Activated T-cell treated with anti-CD3 and anti-CD28 coated beads, Interleukin-2, amount 50 U/mL, for 72 hours (primary cell): ENCODE measurements around the gene KCNT2. TPM values are rescaled to one million over a fixed set of nuclear protein-coding genes. Genes with fewer than 3 reads are reported as not detected.

Source experiments
- ATAC-seq, 2 donors: fragments of 150-1000 bp; cut with Tn5 transposase; replicated peaks in 1 of 2; 2 replicates each; pipeline ENCODE4 v1.10.0; 2021; ENCODE audit warnings: moderate library complexity in 2 of 2, mild to moderate bottlenecking in 1 of 2
- DNase-seq, 2 donors: peaks; one replicate each; pipeline ENCODE4 v3.0.0; 2021 to 2022; ENCODE audit warnings: mixed read lengths in 1 of 2
- H3K27ac Mint-ChIP-seq: one replicate; pipeline ENCODE4 v1.8.0; 2022; ENCODE audit warnings: mild to moderate bottlenecking, moderate library complexity, mixed read lengths
- H3K27me3 Mint-ChIP-seq: one replicate; pipeline ENCODE4 v1.8.0; 2022; ENCODE audit warnings: low read depth, mixed read lengths
- H3K36me3 Mint-ChIP-seq, 2 donors: one replicate each; pipeline ENCODE4 v1.8.0; 2022; ENCODE audit warnings: mixed read lengths in 2 of 2, mild to moderate bottlenecking in 1 of 2; ENCODE audit not compliant: insufficient read depth in 2 of 2
- H3K4me1 Mint-ChIP-seq: one replicate; pipeline ENCODE4 v1.8.0; 2022; ENCODE audit warnings: low read depth, mixed read lengths
- H3K4me3 Mint-ChIP-seq, 2 donors: one replicate each; pipeline ENCODE4 v1.8.0; 2022; ENCODE audit warnings: mild to moderate bottlenecking in 2 of 2, mixed read lengths in 2 of 2, moderate library complexity in 2 of 2
- H3K9me3 Mint-ChIP-seq, 2 donors: one replicate each; pipeline ENCODE4 v1.8.0; 2022; ENCODE audit warnings: mixed read lengths in 2 of 2
- total RNA-seq, 2 donors: library from RNA; stranded (reverse); gene quantifications; one replicate each; pipeline ENCODE4 v1.2.3, GENCODE V29; 2022

KCNT2 gene
- total RNA-seq, 2 donors from 2014 or later = not detected

- Mint-ChIP-seq H3K4me1 (no peaks in the 10 kb centered on the region), H3K27ac (no peak overlapping the region), H3K27me3 (no peaks in the 10 kb centered on the region), H3K4me3 (no peak overlapping the region), H3K9me3 (peaks cover 8 to 16% of the 10 kb centered on the region in 2 donors), H3K36me3 (peaks cover 2% of the 10 kb centered on the region in 2 donors)
- ATAC-seq (no peak), DNase-seq (no peak)
These were observed 414.2 kb downstream of the KCNT2 start for GRCh38 chr1:196193896-196194559.

- Mint-ChIP-seq H3K27ac (no peak overlapping the region), H3K4me3 (no peak overlapping the region), H3K27me3 (no peaks in the 10 kb centered on the region), H3K9me3 (peaks cover 0 to 2% of the 10 kb centered on the region in 2 donors), H3K4me1 (no peaks in the 10 kb centered on the region), H3K36me3 (no peaks in the 10 kb centered on the region)
- no peak for ATAC-seq
- DNase-seq = no peak
These were observed 424.3 kb downstream of the KCNT2 start for GRCh38 chr1:196183941-196184340.

GRCh38 chr1:196181594-196181878, 426.7 kb downstream of the KCNT2 start:
- ATAC-seq = no peak
- no peaks in the 10 kb centered on the region for H3K4me1 Mint-ChIP-seq

GRCh38 chr1:196180847-196181593, 427.2 kb downstream of the KCNT2 start:
- Mint-ChIP-seq H3K27me3 (no peaks in the 10 kb centered on the region), H3K36me3 (no peaks in the 10 kb centered on the region), H3K9me3 (peaks cover 0 to 2% of the 10 kb centered on the region in 2 donors), H3K4me1 (no peaks in the 10 kb centered on the region), H3K27ac (no peak overlapping the region), H3K4me3 (no peak overlapping the region)
- ATAC-seq = no peak
- no peak for DNase-seq

More at GRCh38 chr1:196181594-196181878, 426.7 kb downstream of the KCNT2 start:
- Mint-ChIP-seq H3K4me3 (no peak overlapping the region), H3K36me3 (no peaks in the 10 kb centered on the region), H3K27me3 (no peaks in the 10 kb centered on the region), H3K9me3 (peaks cover 0 to 2% of the 10 kb centered on the region in 2 donors), H3K27ac (no peak overlapping the region)
- no peak for DNase-seq

GRCh38 chr1:196178083-196178635, 430.1 kb downstream of the KCNT2 start:
- Mint-ChIP-seq H3K27me3 (no peaks in the 10 kb centered on the region), H3K4me3 (no peak overlapping the region), H3K9me3 (peaks cover 0 to 2% of the 10 kb centered on the region in 2 donors), H3K4me1 (no peaks in the 10 kb centered on the region), H3K27ac (no peak overlapping the region), H3K36me3 (no peaks in the 10 kb centered on the region)
- DNase-seq (no peak), ATAC-seq (no peak)

Other genes starting within 250 kb of the KCNT2 start
- gene CFH, start 43.6 kb upstream of the KCNT2 start, total RNA-seq = 1 to 10 TPM in 1 of 2 donors, under 1 TPM in 1; 0.19 to 2.6 TPM
- gene CFHR3, start 166.4 kb upstream of the KCNT2 start, total RNA-seq = not detected
- gene CFHR1, start 211.3 kb upstream of the KCNT2 start, total RNA-seq = not detected